ENCODE results near the gene RBM15B.

RBM15B gene

DNA sequence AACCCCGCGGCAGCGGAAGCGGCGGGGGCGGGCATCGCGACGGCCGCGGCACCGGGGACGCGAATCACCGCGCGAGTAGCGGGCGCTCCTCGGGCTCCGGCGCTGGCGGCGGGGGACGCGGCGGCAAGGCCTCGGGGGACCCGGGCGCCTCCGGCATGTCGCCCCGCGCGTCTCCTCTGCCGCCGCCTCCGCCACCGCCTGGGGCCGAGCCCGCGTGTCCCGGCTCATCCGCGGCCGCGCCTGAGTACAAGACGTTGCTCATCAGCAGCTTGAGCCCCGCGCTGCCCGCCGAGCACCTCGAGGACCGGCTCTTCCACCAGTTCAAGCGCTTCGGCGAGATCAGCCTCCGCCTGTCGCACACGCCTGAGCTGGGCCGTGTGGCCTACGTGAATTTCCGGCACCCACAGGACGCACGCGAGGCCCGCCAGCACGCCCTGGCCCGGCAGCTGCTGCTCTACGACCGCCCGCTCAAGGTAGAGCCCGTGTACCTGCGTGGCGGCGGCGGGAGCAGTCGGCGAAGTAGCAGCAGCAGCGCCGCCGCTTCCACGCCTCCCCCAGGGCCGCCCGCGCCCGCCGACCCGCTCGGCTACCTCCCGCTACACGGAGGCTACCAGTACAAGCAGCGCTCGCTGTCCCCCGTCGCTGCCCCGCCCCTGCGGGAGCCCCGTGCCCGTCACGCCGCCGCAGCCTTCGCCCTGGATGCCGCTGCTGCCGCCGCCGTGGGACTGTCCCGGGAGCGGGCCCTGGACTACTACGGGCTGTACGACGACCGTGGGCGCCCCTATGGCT, 675 bp downstream of the RBM15B start:
- no peak for DNase-seq (ENCODE audit: low read depth in 2 of 2)

DNA sequence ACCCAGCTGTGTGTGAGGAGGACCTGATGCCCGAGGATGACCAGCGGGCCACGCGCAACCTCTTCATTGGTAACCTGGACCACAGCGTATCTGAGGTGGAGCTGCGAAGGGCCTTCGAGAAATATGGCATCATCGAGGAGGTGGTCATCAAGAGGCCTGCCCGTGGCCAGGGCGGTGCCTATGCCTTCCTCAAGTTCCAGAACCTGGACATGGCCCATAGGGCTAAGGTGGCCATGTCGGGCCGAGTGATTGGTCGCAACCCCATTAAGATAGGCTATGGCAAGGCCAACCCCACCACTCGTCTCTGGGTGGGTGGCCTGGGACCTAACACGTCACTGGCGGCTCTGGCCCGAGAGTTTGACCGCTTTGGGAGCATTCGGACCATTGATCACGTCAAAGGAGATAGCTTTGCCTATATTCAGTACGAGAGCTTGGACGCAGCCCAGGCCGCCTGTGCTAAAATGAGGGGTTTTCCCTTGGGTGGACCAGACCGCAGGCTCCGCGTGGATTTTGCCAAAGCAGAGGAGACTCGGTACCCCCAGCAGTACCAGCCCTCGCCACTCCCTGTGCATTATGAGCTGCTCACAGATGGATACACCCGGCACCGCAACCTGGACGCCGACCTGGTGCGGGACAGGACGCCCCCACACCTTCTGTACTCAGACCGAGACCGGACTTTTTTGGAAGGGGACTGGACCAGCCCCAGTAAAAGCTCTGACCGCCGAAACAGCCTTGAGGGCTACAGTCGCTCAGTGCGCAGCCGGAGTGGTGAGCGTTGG, 1.5 kb downstream of the RBM15B start:
- no peak for DNase-seq (ENCODE audit: low read depth in 2 of 2)

DNA sequence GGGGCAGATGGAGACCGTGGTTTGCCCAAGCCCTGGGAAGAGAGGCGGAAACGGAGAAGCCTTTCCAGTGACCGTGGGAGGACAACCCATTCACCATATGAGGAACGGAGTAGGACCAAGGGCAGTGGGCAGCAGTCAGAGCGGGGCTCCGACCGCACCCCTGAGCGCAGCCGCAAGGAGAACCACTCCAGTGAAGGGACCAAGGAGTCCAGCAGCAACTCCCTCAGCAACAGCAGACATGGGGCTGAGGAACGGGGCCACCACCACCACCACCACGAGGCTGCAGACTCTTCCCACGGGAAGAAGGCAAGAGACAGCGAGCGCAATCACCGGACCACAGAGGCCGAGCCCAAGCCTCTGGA, 2.0 kb downstream of the RBM15B start:
- DNase-seq (ENCODE audit: low read depth in 2 of 2) = no peak

DNA sequence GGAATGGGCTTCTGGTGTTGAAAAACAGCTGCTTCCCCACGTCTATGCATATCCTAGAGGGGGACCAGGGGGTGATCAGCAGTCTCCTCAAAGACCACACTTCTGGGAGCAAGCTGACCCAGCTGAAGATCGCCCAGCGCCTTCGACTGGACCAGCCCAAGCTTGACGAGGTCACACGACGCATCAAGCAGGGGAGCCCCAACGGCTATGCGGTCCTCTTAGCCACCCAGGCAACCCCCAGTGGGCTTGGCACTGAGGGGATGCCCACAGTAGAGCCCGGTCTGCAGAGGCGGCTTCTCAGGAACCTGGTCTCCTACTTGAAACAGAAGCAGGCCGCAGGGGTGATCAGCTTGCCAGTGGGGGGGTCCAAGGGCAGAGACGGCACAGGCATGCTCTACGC, 2.5 kb downstream of the RBM15B start:
- DNase-seq (ENCODE audit: low read depth in 2 of 2) = no peak

DNA sequence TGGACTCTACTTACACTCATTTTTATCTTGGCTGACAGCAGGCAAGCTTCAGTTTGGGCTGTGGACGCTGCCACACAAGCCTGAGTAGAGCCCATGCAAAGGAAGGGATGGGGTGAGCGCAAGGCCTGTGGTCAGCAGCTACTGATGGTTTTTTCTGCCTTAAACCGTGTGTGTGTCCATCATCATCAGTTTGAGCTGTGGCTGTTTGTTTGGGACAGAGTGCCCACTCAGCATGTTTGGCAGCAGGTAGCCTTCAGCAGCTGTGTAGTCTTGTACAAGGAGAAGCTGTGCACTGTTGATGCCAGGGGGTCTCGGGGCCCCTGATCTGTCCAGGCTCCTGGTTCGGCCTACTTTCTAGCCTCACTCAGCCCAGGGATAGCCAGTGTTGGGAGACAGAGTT, 3.5 kb downstream of the RBM15B start:
- DNase-seq (ENCODE audit: low read depth in 2 of 2) = no peak

DNA sequence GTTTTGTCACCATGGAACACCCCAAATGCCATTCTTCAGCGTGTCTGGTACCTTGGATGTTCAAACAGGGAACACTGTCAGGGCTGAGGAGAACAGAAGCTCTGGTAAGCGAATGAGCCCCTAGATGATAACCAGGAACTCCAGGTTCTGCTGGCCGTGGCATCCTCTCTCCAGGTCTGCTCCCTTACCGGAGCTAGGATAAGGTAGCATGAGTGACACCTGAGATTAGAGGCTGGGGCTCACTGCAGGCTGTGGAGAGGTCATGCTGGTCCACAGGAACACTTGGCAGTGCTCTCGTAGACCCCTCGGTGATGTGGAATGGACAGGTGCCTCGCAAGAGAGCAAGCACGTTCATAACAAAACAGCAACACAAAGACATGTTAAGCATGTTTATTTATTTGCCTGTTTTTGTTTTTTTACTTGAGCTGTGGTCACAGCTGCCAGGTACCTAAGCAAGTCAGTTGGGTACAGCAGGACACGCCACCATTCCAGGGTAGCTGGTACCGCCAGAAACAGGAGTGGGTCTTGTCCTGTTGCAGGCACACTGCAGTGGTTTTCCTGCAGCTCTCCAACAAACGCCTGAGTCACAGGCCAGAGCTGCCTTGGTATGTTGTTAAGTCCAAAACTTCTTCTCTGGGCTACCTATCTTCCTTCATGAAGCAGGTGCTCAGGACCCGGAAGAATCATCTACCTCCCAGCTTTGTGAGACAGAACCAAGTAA, 4.6 kb downstream of the RBM15B start:
- DNase-seq (ENCODE audit: low read depth in 2 of 2) = no peak

DNA sequence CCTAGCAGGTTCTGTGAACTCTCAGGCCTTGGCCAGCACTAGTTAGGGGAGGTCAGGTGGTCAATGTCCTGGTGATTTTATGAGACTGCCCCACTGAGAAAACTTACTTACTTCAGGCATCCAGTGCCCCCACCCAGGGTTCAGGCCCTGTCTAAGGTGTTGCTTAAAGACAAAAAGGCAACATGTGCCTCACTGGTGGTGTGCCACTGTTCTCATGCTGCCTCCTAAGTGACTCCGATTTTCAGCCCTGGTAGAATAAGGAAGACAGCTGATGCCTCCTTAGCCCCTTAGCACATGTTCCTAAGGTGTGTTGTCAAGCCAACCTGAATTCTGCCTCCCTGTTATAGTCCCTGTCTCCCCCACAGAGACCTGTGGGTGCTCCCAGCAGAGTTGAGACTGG, 5.3 kb downstream of the RBM15B start:
- DNase-seq (ENCODE audit: low read depth in 2 of 2) = no peak

DNA sequence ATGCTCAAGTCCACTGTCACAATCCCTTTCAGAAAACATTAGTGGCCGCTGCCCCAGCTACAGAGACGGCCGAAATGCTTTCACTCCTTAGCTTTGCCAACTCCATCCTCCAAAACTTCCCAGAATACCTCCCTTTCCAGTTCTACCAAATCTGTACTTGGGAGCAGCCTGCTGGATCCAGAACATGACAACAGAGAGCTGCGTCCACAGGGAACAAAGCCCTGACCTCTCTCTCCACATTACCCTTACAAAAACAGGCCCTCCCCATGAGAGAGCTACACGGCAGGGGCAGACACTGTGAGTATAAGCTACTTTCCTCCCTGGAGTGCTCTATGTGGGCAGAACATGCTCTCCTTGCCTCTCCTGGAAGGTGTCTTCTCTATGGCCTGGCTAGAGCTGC, 6.3 kb downstream of the RBM15B start:
- DNase-seq (ENCODE audit: low read depth in 2 of 2) = no peak

DNA sequence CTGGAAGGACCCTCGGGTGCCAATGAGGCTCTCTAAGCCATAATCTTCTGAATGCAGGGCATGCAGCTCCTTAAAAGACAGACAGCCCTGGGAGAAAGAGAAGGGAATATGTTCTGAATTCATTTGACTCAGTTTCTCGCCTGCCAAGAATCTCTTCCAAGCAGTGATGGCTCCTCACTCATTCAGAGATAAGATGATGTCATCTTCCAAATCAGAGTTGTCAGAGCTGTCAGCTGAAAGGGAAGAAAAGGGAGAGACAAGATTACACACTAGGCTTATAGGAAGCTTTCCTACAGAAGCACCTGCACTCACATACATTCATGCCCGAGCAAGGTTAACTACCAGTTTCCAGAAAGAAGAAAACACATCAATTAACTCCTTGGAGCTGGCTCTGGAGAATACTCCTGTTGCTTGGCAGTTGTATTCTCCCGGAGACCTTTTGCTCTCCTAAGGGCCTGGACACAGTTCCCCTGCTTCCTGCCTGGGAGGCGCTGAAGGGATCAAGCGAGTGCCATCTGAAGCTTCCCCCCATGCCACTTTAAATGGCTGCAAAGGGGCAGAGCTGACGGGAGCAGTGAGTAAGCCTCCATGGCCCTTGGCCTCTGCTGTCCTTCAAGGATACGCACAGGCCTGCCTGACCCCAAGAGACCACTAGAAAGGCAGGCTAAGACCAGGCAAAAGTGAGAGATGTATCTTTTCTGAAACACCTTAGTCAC, 7.7 kb downstream of the RBM15B start:
- no peak for DNase-seq (ENCODE audit: low read depth in 2 of 2)

DNA sequence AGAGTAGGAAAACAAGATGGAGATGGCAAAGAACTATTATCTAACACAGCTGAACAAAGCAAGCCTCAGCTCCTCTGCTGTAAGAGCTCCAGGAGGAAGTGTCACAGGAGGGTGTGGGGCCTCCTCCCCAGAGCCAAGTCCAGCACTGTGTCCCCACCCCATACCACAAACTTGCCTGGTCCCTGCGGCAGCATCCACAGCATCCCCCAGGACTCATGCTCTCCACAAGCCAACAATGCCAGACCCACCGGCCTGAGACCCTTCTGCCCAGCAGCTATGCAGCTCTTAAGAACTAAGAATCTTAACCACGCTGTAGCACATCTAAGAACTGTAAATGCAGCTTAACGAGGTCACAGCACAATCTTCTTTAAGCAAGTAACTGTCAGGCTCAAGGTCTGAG, 9.1 kb downstream of the RBM15B start:
- DNase-seq (ENCODE audit: low read depth in 2 of 2) = no peak

DNA sequence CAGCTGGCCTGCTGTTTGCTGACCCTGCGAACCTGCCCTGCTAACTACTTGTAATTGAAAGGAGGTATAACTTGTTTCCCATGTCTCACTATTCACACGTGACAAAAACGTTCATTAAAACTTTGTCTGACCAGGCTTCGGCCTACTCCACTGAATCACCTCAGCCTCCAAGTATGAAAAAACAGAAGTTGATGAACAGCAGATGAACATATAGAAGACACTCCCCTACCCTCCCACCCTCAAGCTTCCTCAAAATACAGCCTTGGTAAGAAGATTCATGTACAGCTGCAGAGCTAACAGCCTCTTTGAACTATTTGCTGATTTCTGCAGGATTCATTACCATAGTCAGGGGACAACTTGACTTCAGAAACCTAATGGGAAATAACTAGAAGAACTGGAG, 10.7 kb downstream of the RBM15B start:
- DNase-seq (ENCODE audit: low read depth in 2 of 2) = no peak

DNA sequence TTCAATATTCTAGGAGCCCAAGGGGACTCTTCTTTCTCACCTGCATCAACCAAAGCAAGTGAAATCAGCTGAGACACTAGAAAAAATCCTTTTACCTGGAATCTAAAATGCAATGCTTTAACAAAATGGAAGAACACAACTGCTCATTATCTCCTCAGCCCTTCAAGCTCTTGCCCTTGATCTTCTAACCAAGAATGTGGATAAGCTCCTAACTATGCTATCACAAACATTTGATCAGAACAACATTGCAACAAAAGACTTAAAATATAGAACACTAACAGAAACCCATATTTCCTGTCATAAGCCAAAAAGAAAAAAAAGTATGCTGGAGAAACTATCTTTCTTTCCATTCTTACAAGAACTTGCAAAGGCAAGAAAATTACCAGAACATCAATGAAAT, 12.6 kb downstream of the RBM15B start:
- DNase-seq (ENCODE audit: low read depth in 2 of 2) = no peak

DNA sequence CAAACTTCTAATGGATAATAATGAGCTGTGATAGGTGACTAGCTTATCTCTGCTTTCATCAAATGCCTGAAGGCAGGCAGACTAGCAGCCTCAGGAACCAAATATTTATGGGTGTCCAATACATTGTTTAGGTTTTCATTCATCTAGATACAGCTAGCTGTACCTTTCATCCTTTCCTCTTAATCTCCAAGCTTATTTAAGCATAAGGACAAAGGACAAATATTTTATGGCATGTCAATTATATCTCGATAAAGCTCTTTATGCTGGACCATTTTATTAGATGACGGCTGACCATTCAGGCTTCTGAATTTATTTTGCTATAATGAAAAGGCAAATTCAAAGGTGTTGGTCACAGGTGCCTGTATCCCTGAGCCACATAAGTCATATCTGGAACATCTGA, 16.9 kb downstream of the RBM15B start:
- no peak for DNase-seq (ENCODE audit: low read depth in 2 of 2)

DNA sequence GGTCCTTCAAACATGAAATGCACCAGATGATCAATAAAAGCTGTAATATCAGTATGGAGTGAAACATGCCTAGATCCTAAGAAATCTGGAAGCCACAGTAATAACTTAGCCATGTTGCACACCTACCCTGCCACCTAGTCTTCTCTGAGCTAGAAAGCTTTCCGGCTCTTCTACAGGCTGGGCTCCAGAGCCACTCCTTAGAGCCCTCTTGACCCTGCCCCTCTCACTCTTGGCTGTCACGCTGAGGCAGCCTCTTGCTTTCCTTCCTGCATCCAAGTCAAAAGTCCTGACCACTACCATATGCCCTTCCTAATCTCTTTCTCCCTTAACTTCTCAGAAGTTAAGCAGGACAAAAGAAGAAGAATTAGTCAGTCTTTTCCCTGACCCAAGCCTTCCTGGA, 17.7 kb downstream of the RBM15B start:
- DNase-seq (ENCODE audit: low read depth in 2 of 2) = no peak

DNA sequence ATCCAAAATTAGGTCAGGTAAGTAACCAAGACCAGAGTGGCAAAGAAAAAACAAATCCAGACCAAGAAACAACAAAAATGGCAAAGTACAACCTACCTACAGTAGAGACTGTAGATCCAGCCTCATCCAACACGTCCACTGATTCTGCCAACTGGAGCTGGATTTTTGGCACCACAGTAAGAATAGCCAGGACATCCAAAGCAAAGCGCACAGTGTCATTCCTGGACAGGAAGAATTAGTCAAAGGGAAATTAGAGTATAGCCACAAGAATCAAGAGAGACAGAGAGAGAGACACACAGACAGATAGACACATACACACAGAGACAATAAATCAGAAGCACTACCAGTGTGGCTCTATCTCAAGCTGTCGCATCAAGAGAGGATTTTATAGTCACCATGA, 31.1 kb downstream of the RBM15B start:
- no peak for DNase-seq (ENCODE audit: low read depth in 2 of 2)

DNA sequence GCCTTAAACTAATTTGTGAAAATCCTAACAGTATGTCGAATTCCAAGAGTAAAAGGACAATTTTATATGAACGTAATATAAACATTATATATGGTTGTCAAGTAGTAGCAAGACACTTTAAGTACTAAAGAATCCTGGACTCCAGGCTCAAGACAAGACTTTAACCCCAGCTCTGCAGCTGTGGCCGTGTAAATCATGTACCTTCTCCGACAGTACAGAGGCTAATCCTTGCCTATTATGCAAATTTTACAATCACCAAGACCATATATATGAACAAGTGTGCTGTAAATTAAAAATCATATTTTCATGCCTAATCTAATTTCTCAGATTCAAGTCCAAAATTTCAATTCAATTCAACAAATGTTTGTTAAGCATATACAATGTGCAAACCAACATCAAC, 35.8 kb downstream of the RBM15B start:
- DNase-seq (ENCODE audit: low read depth in 2 of 2) = no peak

DNA sequence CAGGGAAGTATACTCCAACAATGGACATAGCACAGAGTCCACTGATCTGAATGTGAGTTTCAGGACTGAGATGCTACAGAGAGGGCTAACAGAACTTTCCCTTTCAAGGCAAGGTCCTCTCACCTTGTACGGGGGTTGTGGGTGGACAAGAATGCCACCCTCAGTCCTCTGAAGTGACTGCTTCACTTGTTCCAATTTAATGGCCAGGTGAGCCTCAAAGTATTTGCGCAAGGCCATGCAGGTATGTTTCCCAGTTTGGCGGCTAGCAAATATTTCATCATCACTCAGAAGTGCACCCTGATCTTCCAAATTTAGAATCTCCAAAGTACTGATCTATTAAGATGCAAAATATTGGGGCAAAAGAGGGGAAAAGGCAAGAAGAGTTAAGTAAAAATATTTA, 38.1 kb downstream of the RBM15B start:
- DNase-seq (ENCODE audit: low read depth in 2 of 2) = no peak

DNA sequence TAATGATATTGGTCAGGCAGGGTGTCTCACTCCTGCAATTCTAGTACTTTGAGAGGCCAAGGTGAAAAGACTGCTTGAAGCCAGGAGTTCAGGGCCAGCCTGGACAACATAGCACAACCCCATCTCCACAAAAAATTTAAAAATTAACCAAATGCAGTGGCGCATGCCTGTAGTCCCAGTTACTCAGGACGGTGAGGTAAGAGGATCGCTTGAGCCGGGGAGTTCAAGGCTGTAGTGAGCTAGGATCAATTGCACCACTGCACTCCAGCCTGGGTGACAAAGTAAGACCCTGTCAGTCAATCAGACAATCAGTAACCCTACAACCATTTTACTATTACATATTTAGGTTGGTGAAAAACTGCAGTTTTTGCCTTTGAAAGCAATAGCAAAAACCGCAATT, 43.0 kb downstream of the RBM15B start:
- no peak for DNase-seq (ENCODE audit: low read depth in 2 of 2)

DNA sequence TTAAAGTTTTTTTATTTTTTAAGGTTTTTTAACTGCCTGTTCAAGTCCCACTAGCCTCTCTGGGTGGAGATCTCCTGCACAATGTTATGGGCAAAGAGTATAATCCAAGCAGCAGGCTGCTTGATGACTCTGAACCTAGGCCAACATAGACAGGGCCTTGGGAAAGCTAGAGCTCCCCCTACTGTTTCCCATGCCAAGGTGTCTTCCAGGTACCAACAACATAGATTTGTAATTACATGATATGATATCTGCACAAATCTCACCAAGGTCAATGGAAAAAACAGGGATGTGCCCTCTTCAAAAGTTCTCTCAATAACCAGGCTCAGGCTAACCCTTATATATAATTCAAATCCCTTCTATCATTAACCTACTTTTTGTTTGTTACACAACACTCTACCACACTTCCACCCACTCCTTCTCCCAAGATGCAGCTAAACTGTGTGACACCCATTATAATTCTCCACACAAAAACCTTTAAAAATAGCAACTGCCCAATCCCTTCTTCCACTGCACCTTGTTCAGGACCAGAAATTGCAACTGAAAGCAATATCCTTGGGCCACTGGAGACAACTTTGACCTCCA, 43.8 kb downstream of the RBM15B start:
- peak in 1 of 2 donors; percentile 7 for DNase-seq (ENCODE audit: low read depth in 2 of 2)

DNA sequence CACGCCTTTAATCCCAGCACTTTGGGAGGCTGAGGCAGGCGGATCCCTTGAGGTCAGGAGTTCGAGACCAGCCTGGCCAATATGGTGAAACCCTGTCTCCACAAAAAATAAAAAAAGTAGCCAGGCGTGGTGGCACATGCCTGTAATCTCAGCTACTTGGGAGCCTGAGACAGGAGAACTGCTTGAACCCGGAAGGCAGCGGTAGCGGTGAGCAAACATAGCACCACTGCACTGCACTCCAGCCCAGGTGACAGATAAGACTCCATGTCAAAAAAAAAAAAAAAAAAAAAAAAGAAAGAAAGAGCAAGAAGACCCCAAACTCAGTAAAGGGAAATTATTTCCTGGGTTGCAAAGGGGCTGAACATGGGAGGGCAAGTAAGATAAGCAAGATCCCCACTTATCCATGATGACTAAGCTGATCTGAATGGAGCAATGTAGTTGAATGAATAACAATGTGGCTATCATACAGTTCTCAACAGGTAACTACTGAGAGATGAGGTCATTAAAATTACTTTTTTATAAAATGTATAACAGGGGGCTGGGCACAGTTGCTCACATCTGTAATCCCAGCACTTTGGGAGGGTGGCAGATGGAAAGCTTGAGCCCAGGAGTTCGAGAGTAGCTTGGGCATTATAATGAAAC, 46.0 kb downstream of the RBM15B start:
- no peak for DNase-seq (ENCODE audit: low read depth in 2 of 2)

DNA sequence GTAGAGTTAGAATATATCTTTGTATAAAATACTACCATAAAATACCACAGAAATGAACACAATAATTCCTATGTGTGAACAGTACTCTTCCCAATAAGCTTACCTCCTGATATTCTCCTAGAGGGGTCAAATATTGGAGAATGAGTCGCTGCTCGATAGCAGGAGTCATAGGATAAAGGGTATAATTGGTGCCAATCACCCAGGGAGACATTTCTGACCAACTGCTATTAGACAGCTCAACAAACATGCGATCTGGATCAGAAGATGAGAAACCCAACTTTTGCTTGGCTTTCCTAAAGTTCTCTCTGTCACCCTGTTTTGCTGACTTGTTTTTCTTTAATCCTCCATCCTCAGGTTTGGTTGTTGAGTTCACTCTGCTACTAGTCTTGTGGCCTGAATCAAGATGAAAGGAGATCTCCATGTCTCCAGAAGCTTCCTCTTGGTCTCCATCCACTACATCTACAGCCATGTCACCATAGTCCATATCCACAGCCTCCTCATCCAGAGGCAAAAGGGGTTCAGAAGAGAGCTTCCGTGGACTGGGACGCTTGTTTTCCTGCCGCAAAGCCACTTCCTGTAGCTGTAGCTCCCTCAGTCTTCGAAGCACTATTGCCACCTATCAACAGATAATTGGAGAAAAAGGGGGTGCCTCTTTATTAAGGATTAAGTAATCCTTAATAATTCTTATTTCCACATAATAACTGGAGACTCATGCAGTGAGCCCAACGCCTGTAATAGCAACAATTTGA, 50.4 kb downstream of the RBM15B start:
- no peak for DNase-seq (ENCODE audit: low read depth in 2 of 2)

All from stimulated activated CD4-positive, alpha-beta T cell treated with anti-CD3 and anti-CD28 coated beads, Interleukin-1b, Interleukin-23, amount 100 ng/mL, for 1 hour (primary cell).